ENCODE measurements around the gene CACNB2.

DNA sequence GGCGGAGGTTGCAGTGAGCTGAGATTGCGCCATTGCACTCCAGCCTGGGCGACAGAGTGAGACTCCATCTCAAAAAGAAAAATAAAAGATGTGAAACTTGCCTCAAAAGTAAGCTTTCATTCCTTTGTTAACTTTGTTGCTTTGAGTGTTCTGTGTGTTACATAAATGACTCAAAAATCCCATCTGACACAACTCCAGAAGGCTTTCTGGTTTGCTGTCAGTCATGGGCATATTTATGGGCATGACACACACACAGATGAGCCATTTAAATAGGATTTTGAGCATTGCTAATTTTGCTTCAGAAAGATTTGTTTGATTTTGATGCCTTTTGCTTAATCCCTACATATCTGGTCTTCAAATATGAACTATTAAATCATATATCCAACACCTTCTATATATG is 82.6 kb downstream of the CACNB2 start:
- TF ChIP-seq, protein P1, sequence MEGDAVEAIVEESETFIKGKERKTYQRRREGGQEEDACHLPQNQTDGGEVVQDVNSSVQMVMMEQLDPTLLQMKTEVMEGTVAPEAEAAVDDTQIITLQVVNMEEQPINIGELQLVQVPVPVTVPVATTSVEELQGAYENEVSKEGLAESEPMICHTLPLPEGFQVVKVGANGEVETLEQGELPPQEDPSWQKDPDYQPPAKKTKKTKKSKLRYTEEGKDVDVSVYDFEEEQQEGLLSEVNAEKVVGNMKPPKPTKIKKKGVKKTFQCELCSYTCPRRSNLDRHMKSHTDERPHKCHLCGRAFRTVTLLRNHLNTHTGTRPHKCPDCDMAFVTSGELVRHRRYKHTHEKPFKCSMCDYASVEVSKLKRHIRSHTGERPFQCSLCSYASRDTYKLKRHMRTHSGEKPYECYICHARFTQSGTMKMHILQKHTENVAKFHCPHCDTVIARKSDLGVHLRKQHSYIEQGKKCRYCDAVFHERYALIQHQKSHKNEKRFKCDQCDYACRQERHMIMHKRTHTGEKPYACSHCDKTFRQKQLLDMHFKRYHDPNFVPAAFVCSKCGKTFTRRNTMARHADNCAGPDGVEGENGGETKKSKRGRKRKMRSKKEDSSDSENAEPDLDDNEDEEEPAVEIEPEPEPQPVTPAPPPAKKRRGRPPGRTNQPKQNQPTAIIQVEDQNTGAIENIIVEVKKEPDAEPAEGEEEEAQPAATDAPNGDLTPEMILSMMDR (IDR thresholded peaks at IDR 0.05) = no peak
- TF ChIP-seq POLR2A (IDR thresholded peaks at IDR 0.05) = no peak
